Adrenal gland (tissue), 12 donors: Measurements from ENCODE around the gene TTF2. TPM values are rescaled to one million over a fixed set of nuclear protein-coding genes. Genes with fewer than 3 reads are reported as not detected.

Experiments used
- DNase-seq, 7 donors: peaks; one replicate each; pipeline ENCODE4 v3.0.0-alpha.2; 2019 to 2020
- H3K27ac ChIP-seq, 5 donors: fragments of 200-600 bp; sonication (generic) in 4 of 5; 1 replicate in 3 of 5; 2 replicates in 2 of 5; pipeline versions ENCODE4 v1.5.1 to v1.8.0; 2016 to 2020; ENCODE audit warnings: mild to moderate bottlenecking in 1 of 5
- H3K27me3 ChIP-seq: fragments of 200-600 bp; 2 replicates; pipeline ENCODE4 v1.8.0; 2021
- H3K36me3 ChIP-seq, 2 donors: fragments of 200-600 bp; replicated peaks in 1 of 2; 1 replicate in 1 of 2; 2 replicates in 1 of 2; pipeline versions ENCODE4 v1.5.1 to v1.8.0; 2018 to 2022
- H3K4me1 ChIP-seq, 2 donors: fragments of 200-600 bp; replicated peaks in 1 of 2; 1 replicate in 1 of 2; 2 replicates in 1 of 2; pipeline versions ENCODE4 v1.5.1 to v1.8.0; 2018 to 2021
- H3K4me3 ChIP-seq, 4 donors: fragments of 200-600 bp; sonication (generic) in 3 of 4; one replicate each; pipeline ENCODE4 v1.5.1; 2016 to 2018
- H3K9me3 ChIP-seq, 3 donors: fragments of 200-600 bp; sonication (generic) in 1 of 3; replicated peaks in 1 of 3; 1 replicate in 2 of 3; 2 replicates in 1 of 3; pipeline versions ENCODE4 v1.5.1 to v1.8.0; 2016 to 2021
- CTCF ChIP-seq, 6 experiments: fragments of 450-650 bp in 4 of 6; fragments of 200-600 bp in 2 of 6; sonication (generic) in 1 of 6; IDR thresholded peaks; 1 replicate in 5 of 6; 2 replicates in 1 of 6; pipeline versions ENCODE4 v1.5.1 to v1.8.0; 2016 to 2021; ENCODE audit warnings: antibody characterized with exemption in 6 of 6, mild to moderate bottlenecking in 2 of 6, moderate library complexity in 1 of 6
- POLR2A ChIP-seq, 2 donors: fragments of 450-650 bp; IDR thresholded peaks; one replicate each; pipeline ENCODE4 v1.6.1; 2017; ENCODE audit warnings: antibody characterized with exemption in 2 of 2, mild to moderate bottlenecking in 2 of 2, moderate library complexity in 1 of 2
- WGBS, 4 donors: extraction: QIAGEN DNeasy Blood & Tissue Kit in 2 of 4; methylation state at CpG; one replicate each; pipeline versions ENCODE4 v1.1.5 to v1.1.7; 2013 to 2017; 5-methylcytosine and 5-hydroxymethylcytosine counted together
- intact Hi-C, 2 donors: fragments of 100-400 bp; cut with DNase I; formaldehyde crosslinking; loops; one replicate each; pipeline versions ENCODE4 v1.14.1 to v1.15.0; 2022 to 2023
- polyA plus RNA-seq, 3 donors: library from polyadenylated mRNA; stranded (reverse); fragments of 200-250 nt in 2 of 3; fragments of 350-450 nt in 1 of 3; fragmentation: Illumina TruSeq in 1 of 3; extraction: RNeasy Lipid Tissue Mini Kit (QIAGEN cat#74804) in 1 of 3; gene quantifications; one replicate each; pipeline ENCODE4 v1.2.3, GENCODE V29; 2013 to 2014
- total RNA-seq, 9 donors: library from RNA; depleted of rRNA in 4 of 9; stranded (reverse); fragments of >200 nt in 4 of 9; fragments of 120-200 nt in 1 of 9; fragmentation: NEBNext Ultra II Directional in 1 of 9; extraction: Animal tissue kit (Norgen Biotek cat#: 25700) in 1 of 9; gene quantifications; one replicate each; pipeline versions ENCODE4 v1.1.0 to v1.2.4, GENCODE V29; 2013 to 2023
- donor health status: healthy with polysubstance abuse.
- donor health status: Bipolar disorder and iron deficiency.
- donor health status: DM: yes; HTN: yes; CAD: no.
- donor health status: DM: no; HTN: no; CAD: no.
- donor health status: DM: no; HTN: no; CAD: no.
- donor health status: DM: yes; HTN: yes; CAD: no.

The TTF2 gene
- total and polyA plus RNA-seq, 12 donors = 3.5 to 28.2 (median 19.2) TPM

GRCh38 chr1:117135329-117135728, 75.2 kb downstream of the TTF2 start:
- intact Hi-C loops = no loop called here
- no peaks in the 10 kb centered on the region for H3K36me3 ChIP-seq
- no peak overlapping the region for H3K27ac ChIP-seq
- H3K27me3 ChIP-seq = no peaks in the 10 kb centered on the region
- TF ChIP-seq CTCF (IDR thresholded peaks at IDR 0.05) (no peak), POLR2A (IDR thresholded peaks at IDR 0.05) (no peak)
- WGBS, 4 donors = 68 to 85% (median 77%) methylated on average over 2 of the region's 2 CpGs
- no peak overlapping the region for H3K4me3 ChIP-seq
- H3K4me1 ChIP-seq = no peaks in the 10 kb centered on the region
- H3K9me3 ChIP-seq = no peaks in the 10 kb centered on the region
- no peak for DNase-seq

GRCh38 chr1:117136749-117137148, 76.6 kb downstream of the TTF2 start:
- H3K4me3 ChIP-seq = no peak overlapping the region
- 42 to 73% (median 55%) methylated on average over 2 of the region's 2 CpGs for WGBS, 4 donors
- H3K4me1 ChIP-seq = no peaks in the 10 kb centered on the region
- no peaks in the 10 kb centered on the region for H3K36me3 ChIP-seq
- H3K27ac ChIP-seq = no peak overlapping the region
- H3K27me3 ChIP-seq = no peaks in the 10 kb centered on the region
- DNase-seq = no peak
- intact Hi-C loops = no loop called here
- TF ChIP-seq CTCF (IDR thresholded peaks at IDR 0.05) = no peak
- no peak for TF ChIP-seq POLR2A (IDR thresholded peaks at IDR 0.05)
- no peaks in the 10 kb centered on the region for H3K9me3 ChIP-seq

- intact Hi-C loops = no loop called here
- TF ChIP-seq POLR2A (IDR thresholded peaks at IDR 0.05) = no peak
- TF ChIP-seq CTCF (IDR thresholded peaks at IDR 0.05) = no peak
- H3K9me3 ChIP-seq = no peaks in the 10 kb centered on the region
- H3K4me1 ChIP-seq = no peaks in the 10 kb centered on the region
- H3K4me3 ChIP-seq = no peak overlapping the region
- DNase-seq = no peak
- H3K36me3 ChIP-seq = no peaks in the 10 kb centered on the region
- WGBS, 4 donors = 81 to 92% (median 87%) methylated on average over 2 to 3 of the region's 3 CpGs
- H3K27ac ChIP-seq = no peak overlapping the region
- no peaks in the 10 kb centered on the region for H3K27me3 ChIP-seq
These were observed 77.2 kb downstream of the TTF2 start for GRCh38 chr1:117137281-117137855.

- intact Hi-C loops = no loop called here
- 84 to 96% (median 93%) methylated on average over 3 of the region's 3 CpGs for WGBS, 4 donors
These were observed 78.0 kb downstream of the TTF2 start for GRCh38 chr1:117138106-117138505.

More at GRCh38 chr1:117138106-117138505, 78.0 kb downstream of the TTF2 start:
- DNase-seq = no peak
- no peaks in the 10 kb centered on the region for H3K27me3 ChIP-seq
- H3K4me3 ChIP-seq = no peak overlapping the region
- H3K9me3 ChIP-seq = no peaks in the 10 kb centered on the region
- TF ChIP-seq POLR2A (IDR thresholded peaks at IDR 0.05) (no peak), CTCF (IDR thresholded peaks at IDR 0.05) (no peak)
- no peak overlapping the region for H3K27ac ChIP-seq
- no peaks in the 10 kb centered on the region for H3K4me1 ChIP-seq
- H3K36me3 ChIP-seq = no peaks in the 10 kb centered on the region
